K562 (cell line): ENCODE data around the gene MARVELD1.

ENCODE experiments used
- CBX3 ChIP-seq, 2 experiments: IDR thresholded peaks; 1 replicate in 1 of 2; 2 replicates in 1 of 2; pipeline ENCODE4 v1.6.1; 2012; ENCODE audit warnings: inconsistent platforms in 2 of 2, low read length in 2 of 2, borderline replicate concordance in 1 of 2, control low read depth in 1 of 2
- CEBPB ChIP-seq: fragments of 450-650 bp; IDR thresholded peaks from 2 replicates; pipeline ENCODE4 v1.6.1; 2016; ENCODE audit warnings: missing genetic modification characterization, missing compliant biosample characterization
- KAT8 ChIP-seq: fragments of 450-650 bp; IDR thresholded peaks from 2 replicates; pipeline ENCODE4 v1.6.1; 2016; ENCODE audit warnings: low read depth, mild to moderate bottlenecking
- PCBP2 ChIP-seq: fragments of 200-400 bp; formaldehyde crosslinking; IDR thresholded peaks from 2 replicates; pipeline ENCODE4 v1.6.1; 2018; ENCODE audit warnings: low read length, low read depth, mild to moderate bottlenecking, moderate library complexity; ENCODE audit not compliant: poor library complexity, severe bottlenecking
- ZNF282 ChIP-seq: sonication (generic); formaldehyde crosslinking; IDR thresholded peaks from 2 replicates; pipeline ENCODE4 v1.8.1; 2023; ENCODE audit warnings: missing genetic modification reagents
- ZNF707 ChIP-seq: fragments of 250-450 bp; sonication (Bioruptor Pico); conservative IDR thresholded peaks from 2 replicates; pipeline ENCODE4 v1.8.0; 2022; ENCODE audit warnings: inconsistent platforms, mild to moderate bottlenecking, moderate library complexity
- TF ChIP-seq, protein P1 (sequence below): sonication (generic); formaldehyde crosslinking; IDR thresholded peaks from 2 replicates; pipeline ENCODE4 v1.8.1; 2022; ENCODE audit warnings: missing genetic modification reagents
- TF ChIP-seq, protein P2 (sequence below): fragments of 250-450 bp; sonication (Bioruptor Pico); IDR thresholded peaks from 2 replicates; pipeline ENCODE4 v1.5.1; 2021; ENCODE audit warnings: mild to moderate bottlenecking

DNA sequence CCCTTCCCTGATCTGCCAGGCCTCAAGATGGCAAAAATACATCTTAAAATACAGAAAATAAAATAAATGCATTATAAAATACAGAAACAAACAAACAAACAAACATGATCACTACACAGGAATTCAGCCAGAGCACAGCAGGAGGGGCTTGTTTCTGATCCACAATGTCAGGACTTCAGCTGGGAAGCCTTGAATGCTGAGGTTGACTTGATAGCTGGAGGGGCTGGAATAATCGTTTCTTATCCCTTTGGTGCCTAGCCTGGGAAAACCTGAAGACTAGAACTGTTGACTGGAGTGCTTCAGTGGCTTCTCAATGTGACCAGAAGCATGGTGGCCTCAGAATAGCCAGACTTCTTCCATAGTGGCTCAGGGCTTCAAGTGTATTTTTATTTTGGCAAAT is 9.2 kb upstream of the MARVELD1 start:
- no peak for TF ChIP-seq KAT8
- TF ChIP-seq ZNF707, result no peak
- no peak for TF ChIP-seq PCBP2
- no peak for TF ChIP-seq CBX3 (IDR thresholded peaks at IDR 0.05; ENCODE audit: borderline replicate concordance in 1 of 2, low read length in 2 of 2)
- no peak for TF ChIP-seq ZNF282 (CRISPR knock-in tag)
- TF ChIP-seq, protein P1, sequence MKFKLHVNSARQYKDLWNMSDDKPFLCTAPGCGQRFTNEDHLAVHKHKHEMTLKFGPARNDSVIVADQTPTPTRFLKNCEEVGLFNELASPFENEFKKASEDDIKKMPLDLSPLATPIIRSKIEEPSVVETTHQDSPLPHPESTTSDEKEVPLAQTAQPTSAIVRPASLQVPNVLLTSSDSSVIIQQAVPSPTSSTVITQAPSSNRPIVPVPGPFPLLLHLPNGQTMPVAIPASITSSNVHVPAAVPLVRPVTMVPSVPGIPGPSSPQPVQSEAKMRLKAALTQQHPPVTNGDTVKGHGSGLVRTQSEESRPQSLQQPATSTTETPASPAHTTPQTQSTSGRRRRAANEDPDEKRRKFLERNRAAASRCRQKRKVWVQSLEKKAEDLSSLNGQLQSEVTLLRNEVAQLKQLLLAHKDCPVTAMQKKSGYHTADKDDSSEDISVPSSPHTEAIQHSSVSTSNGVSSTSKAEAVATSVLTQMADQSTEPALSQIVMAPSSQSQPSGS (CRISPR knock-in tag), result no peak
- no peak for TF ChIP-seq CEBPB (tag)
- TF ChIP-seq, protein P2, sequence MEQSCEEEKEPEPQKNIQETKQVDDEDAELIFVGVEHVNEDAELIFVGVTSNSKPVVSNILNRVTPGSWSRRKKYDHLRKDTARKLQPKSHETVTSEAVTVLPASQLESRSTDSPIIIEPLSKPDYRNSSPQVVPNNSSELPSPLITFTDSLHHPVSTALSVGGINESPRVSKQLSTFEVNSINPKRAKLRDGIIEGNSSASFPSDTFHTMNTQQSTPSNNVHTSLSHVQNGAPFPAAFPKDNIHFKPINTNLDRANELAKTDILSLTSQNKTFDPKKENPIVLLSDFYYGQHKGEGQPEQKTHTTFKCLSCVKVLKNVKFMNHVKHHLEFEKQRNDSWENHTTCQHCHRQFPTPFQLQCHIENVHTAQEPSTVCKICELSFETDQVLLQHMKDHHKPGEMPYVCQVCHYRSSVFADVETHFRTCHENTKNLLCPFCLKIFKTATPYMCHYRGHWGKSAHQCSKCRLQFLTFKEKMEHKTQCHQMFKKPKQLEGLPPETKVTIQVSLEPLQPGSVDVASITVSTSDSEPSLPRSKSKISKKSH (CRISPR knock-in tag), result no peak
